A204.1 (cell line): ENCODE results near the gene VIPAS39.

Source experiments
- FAIRE-seq: peaks from 2 replicates; lab custom pipeline; 2012; peaks lifted over from hg19 to GRCh38; lab: Jason Lieb, UNC

VIPAS39 gene

GRCh38 chr14:77406086-77406485 lies 51.3 kb downstream of the VIPAS39 start:
- no peak for FAIRE-seq

DNA sequence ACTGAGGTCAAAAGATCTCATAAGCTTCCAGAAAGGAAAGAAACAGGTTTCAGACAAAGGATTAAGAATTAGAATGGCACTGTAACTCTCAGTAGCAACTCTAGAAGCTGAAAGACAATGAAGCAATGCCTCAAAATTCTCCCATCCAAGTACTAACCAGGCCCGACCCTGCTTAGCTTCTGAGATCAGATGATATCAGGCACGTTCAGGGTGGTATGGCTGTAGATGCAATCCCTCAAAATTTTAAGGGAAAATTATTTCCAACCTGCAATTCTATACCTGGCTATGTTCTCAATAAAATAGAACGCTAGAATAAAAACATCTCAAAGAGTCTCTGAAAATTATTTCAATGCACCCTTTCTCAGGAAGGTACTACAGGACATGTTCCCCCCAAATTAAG lies 53.6 kb downstream of the VIPAS39 start:
- no peak for FAIRE-seq

- FAIRE-seq = no peak
These were observed 57.2 kb downstream of the VIPAS39 start for GRCh38 chr14:77400216-77400615.

GRCh38 chr14:77390188-77390587 lies 67.2 kb downstream of the VIPAS39 start:
- FAIRE-seq = no peak

GRCh38 chr14:77378701-77379100 lies 78.7 kb downstream of the VIPAS39 start:
- no peak for FAIRE-seq

GRCh38 chr14:77377502-77377844 lies 79.9 kb downstream of the VIPAS39 start:
- no peak for FAIRE-seq

DNA sequence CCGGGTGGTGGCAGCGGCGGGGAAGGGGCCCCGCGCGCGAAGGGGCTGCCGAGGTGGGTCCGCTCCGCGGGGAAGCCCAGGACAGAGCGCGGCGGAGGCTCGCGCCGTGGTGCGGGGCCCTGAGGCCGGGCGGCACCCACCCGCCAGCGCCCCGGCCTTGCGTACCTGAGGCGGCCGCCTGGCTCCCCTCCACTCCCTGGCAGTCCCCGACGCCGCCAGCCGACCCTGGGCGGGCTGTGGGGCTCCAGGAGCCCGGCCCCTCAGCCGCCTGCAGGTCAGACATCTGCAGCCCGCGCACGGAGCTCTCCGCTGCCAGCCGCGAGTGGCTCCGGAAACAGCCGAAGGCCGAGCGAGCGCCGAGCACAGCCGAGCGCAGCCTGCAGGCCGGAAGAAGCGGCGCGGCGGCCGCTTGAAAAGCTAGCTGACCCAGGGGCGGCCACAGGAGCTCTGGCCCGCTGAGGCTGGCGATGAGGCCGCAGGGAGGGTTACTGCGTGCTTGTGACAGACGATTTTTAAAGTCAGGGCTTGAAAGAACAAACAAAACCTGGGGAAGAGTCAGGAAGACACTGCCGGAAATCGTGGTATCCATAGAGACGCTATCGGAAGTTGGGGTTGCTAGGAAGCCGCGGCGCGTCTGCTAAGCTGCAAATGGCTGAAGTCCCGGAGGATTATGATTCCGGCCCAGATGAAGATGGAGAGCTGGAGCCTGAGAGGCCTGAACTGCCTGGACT lies 80.5 kb downstream of the VIPAS39 start, which contains the start of the genes SAMD15 and TMED8:
TSS of gene SAMD15 (plus strand) at position 609 of the 731 bp plus-strand sequence. CDS start at position 649, 40 bp downstream.
TSS of gene TMED8 (minus strand) at position 324 of the 731 bp plus-strand sequence. CDS start at position 283, 41 bp downstream.
- FAIRE-seq = no peak
